ENCODE measurements around the gene WDR64. TPM values are rescaled to one million over a fixed set of nuclear protein-coding genes. Genes with fewer than 3 reads are reported as not detected.

WDR64 gene
- total RNA-seq (2014; rRNA removed; shearing (Covaris generic)), result not detected in 2 replicates

- no peak for DNase-seq (ENCODE audit: low spot score)
These were observed at the start of gene WDR64 for GRCh38 chr1:241652012-241652411. TSS of gene WDR64 (plus strand) at chr1:241652281. CDS start at chr1:241652485, 204 bp downstream.

GRCh38 chr1:241603731-241604245 lies 48.3 kb upstream of the WDR64 start:
- DNase-seq (ENCODE audit: low spot score), result no peak

GRCh38 chr1:241605146-241605805 lies 46.8 kb upstream of the WDR64 start:
- DNase-seq (ENCODE audit: low spot score), result no peak

DNA sequence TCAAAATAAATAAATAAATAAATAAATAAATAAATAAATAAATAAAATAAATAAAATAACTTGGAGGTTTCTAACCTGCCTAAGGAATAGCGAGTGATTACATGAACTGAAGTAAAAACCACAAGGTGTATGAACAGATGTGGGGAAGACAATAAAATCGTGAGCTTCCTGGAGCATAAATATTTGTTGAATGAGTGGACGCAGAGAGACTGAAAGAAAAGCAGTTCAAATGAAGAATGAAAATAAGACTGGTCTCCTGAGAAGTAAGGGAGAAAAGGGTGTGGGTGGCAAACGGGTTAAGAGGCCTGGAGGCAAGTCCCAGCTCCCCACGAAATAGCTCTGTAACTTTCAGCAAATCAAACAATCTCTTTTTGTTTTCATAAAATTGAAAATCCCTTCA lies 45.5 kb upstream of the WDR64 start:
- no peak for DNase-seq (ENCODE audit: low spot score)

DNA sequence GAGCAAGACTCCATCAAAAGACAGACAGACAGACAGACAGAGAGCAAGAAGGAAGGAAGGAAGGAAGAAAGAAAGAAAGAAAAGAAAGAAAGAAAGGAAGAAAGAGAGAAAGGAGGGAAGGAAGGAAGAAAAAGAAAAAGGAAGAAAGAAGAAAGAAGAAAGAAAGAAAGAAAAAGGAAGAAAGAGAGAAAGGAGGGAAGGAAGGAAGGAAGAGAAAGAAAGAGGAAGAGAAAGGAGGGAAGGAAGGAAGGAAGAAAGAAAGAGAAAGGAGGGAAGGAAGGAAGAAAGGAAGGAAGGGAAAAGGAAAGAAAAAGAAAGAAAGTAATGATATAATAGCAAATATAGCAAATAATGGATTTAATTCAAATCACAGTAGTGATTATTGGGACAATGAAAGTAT lies 44.6 kb upstream of the WDR64 start:
- no peak for DNase-seq (ENCODE audit: low spot score)

GRCh38 chr1:241608379-241609033 lies 43.6 kb upstream of the WDR64 start:
- no peak for DNase-seq (ENCODE audit: low spot score)

DNA sequence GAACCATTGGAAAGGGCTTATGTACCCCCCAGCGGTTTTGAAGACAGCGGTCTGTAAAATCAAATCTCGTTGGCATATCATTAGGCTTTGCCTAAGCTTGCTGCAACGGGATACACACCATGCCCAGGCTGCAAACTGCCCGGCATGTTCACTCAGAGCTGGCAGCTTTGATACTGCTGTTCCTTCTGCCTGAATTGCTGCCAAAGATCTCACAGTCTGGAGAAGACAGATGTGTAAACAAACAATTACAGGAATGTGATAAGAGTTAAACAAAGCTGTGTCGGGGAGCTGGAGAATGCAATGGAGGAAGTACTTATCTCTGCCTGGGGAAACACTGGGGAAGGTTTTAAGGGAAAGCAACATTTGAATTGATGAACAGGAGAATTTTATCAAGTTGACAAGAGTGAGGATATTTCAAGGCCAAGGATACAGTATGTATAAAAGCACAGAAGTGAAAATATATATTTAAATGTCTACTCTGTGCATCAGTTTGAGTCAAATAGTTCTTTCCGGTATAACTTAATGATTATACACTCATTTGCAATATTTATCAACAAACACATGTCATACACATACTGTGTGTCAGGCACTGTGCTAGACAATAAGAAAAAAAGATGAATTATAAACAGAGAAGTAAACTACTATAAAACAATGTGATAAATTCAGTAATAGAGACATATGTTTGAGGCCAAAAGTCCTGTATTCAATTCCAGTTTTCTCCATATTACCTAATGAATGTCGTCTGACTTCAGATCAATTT lies 41.8 kb upstream of the WDR64 start:
- no peak for DNase-seq (ENCODE audit: low spot score)

- peak; percentile 79 for DNase-seq (ENCODE audit: low spot score)
These were observed 41.0 kb upstream of the WDR64 start for GRCh38 chr1:241611063-241611462.

DNA sequence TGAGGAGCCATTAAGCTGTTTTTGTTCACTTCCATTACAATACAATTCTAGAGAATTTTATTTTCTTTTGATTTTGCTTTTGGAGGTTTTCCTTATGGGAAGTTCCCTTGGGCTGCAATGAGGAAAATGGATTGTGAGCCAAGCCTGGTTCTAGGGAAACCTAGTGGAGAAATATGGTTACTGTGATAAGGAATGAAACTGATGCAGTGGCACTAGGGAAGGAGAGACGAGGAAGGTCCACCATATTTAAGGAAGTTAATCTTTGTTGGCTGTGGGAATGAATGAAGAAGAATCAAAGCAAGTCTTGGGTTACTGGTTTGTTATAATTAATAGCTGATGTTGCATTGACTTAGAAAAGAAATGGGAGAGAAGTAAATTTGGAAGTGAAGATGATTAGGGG lies 40.3 kb upstream of the WDR64 start:
- DNase-seq (ENCODE audit: low spot score), result no peak

- DNase-seq (ENCODE audit: low spot score), result no peak
These were observed 39.3 kb upstream of the WDR64 start for GRCh38 chr1:241612533-241613477.

DNA sequence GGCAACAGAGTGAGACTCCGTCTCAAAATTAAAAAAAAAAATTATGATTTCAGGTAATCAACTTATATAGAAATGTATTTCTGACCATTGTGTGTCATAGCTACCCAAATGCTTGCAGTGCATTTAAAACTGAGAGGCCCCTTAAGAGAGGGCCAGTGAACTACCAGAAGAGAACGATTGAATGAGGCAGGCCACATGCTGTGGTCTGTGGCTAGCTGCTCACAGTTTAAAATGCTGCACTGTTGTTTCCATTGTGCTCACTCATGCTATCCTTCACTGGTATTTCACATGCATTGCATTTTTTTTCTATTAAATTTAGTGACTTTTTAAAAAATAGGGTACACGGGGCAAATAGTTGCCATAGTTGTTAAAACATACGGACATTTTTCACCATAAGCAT lies 37.9 kb upstream of the WDR64 start:
- no peak for DNase-seq (ENCODE audit: low spot score)

DNA sequence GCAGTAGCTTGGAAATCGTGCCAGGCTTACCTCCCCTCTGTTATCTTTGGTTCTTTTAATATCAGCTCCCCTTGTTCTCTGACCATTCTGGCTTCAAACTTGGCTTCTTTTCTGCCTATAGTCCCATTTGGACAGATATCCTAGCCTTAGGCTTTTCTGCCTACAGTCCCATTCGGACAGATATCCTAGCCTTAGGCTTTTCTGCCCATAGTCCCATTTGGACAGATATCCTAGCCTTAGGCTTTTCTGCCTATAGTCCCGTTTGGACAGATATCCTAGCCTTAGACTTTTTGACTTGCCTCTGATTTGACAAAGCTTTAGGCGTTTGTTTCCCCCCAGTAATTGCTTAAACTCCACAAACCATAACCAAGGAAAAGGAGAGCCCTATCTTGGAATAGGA lies 37.5 kb upstream of the WDR64 start:
- DNase-seq (ENCODE audit: low spot score), result no peak

- DNase-seq (ENCODE audit: low spot score), result peak; percentile 70
These were observed 36.8 kb upstream of the WDR64 start for GRCh38 chr1:241615043-241615974.

- no peak for DNase-seq (ENCODE audit: low spot score)
These were observed 34.7 kb upstream of the WDR64 start for GRCh38 chr1:241617426-241617825.

- DNase-seq (ENCODE audit: low spot score), result no peak
These were observed 29.4 kb upstream of the WDR64 start for GRCh38 chr1:241622669-241623068.

- DNase-seq (ENCODE audit: low spot score), result peak; percentile 31
These were observed 27.1 kb upstream of the WDR64 start for GRCh38 chr1:241624935-241625334.

- DNase-seq (ENCODE audit: low spot score), result peak; percentile 73
These were observed 24.4 kb upstream of the WDR64 start for GRCh38 chr1:241627453-241628259.

- DNase-seq (ENCODE audit: low spot score), result no peak
These were observed 22.1 kb upstream of the WDR64 start for GRCh38 chr1:241630005-241630404.

DNA sequence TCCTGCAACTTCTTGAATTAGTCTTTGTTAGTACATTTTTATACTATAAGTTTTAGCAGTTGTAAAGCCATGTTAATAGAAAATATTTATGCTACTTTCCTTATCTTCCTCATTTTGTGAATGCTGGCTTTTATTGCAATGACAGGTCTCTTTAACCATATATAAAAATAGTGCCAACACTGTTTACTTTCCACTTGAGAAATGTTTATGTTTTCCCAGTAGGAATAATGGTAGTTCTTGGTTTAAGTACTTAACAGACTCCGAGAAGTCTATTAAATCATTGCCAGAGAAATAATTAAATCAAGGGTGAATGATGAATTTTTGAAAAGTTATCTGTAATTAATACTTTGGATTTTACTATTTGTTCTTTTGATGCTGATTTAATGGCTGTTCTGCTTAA lies 21.6 kb upstream of the WDR64 start:
- no peak for DNase-seq (ENCODE audit: low spot score)

Data from HT-29 (cell line).